ENCODE measurements around the gene YIF1A.

Gene YIF1A

DNA sequence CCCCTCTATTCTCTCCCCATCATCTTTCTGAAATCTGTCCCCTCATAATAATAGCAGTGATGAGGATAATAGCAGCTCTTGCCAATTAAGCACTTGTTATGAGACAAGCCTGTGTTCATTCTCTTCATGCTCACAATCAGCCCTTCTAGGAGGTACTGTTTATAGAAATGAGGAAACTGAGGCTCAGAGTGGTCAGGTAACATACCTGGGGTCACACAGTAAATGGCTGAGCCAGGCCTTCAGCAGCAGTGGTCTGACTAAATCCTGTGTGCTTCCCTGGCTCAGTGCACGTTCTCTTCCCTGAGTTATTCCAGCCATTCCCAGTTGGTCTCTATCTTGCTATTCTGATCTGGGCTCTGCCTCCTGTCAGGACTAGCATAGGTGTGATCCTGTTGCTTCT, 14.7 kb downstream of the YIF1A start:
- H3K4me3 ChIP-seq (ENCODE audit: low read depth, low read length), result no peak overlapping the region
- H3K9me3 ChIP-seq (ENCODE audit: control insufficient read depth, insufficient read depth, low read length), result no peaks in the 10 kb centered on the region
- H3K4me1 ChIP-seq (ENCODE audit: control insufficient read depth, insufficient read depth, low read length), result peaks cover 8% of the 10 kb centered on the region; the same call in 1 of the 2 replicates
- H3K36me3 ChIP-seq (ENCODE audit: control insufficient read depth, insufficient read depth, low read length), result peaks cover 38% of the 10 kb centered on the region
- no peak overlapping the region for H3K27ac ChIP-seq (ENCODE audit: low read depth, low read length)
- no peaks in the 10 kb centered on the region for H3K27me3 ChIP-seq (ENCODE audit: control insufficient read depth, insufficient read depth, low read length)
- H3K9ac ChIP-seq (ENCODE audit: low read depth, low read length), result no peak overlapping the region

DNA sequence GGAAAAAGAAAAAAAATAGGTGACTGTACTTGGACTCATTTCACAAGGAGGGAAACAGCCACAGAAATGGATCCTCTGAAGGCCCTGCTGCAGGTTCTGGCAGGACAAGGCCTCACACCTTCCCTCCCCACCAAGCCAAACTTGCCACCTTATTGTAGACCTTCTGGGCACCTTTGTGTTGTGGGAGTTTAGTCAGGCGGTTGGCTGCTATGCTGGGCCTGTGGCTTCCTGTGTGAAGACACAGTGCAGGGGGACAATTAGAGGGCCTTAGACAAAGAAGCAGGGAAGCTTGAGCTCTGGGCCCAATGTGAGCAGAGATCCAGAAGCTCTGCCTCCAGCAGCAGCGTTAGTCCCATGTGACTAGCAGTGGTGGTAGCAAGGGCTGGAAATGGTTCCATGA, 16.3 kb downstream of the YIF1A start:
- H3K4me3 ChIP-seq (ENCODE audit: low read depth, low read length), result no peak overlapping the region
- peaks cover 8% of the 10 kb centered on the region; the same call in 1 of the 2 replicates for H3K4me1 ChIP-seq (ENCODE audit: control insufficient read depth, insufficient read depth, low read length)
- no peaks in the 10 kb centered on the region for H3K9me3 ChIP-seq (ENCODE audit: control insufficient read depth, insufficient read depth, low read length)
- no peaks in the 10 kb centered on the region for H3K27me3 ChIP-seq (ENCODE audit: control insufficient read depth, insufficient read depth, low read length)
- H3K27ac ChIP-seq (ENCODE audit: low read depth, low read length), result no peak overlapping the region
- H3K36me3 ChIP-seq (ENCODE audit: control insufficient read depth, insufficient read depth, low read length), result peaks cover 38% of the 10 kb centered on the region
- H3K9ac ChIP-seq (ENCODE audit: low read depth, low read length), result no peak overlapping the region

DNA sequence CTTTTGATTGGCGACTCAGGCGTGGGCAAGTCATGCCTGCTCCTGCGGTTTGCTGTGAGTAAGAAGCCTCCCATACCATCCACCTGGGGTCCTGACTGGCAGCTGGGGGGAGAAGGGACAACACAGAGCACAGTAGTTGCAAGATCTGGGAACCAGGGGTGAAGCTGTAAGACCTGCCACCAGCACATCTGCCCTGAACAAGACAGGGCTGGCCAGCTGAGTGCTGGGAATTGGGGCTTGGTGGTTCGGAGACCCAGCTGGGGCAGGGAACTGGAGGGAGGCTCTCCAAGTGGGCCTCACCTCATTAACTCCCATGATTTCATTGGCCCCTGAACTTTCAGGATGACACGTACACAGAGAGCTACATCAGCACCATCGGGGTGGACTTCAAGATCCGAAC, 17.1 kb downstream of the YIF1A start:
- Histone ChIP-seq H3K4me1 (ENCODE audit: control insufficient read depth, insufficient read depth, low read length) (peaks cover 8% of the 10 kb centered on the region; the same call in 1 of the 2 replicates), H3K27ac (ENCODE audit: low read depth, low read length) (no peak overlapping the region), H3K9me3 (ENCODE audit: control insufficient read depth, insufficient read depth, low read length) (no peaks in the 10 kb centered on the region), H3K4me3 (ENCODE audit: low read depth, low read length) (no peak overlapping the region), H3K27me3 (ENCODE audit: control insufficient read depth, insufficient read depth, low read length) (no peaks in the 10 kb centered on the region), H3K9ac (ENCODE audit: low read depth, low read length) (no peak overlapping the region), H3K36me3 (ENCODE audit: control insufficient read depth, insufficient read depth, low read length) (peaks cover 38% of the 10 kb centered on the region)

DNA sequence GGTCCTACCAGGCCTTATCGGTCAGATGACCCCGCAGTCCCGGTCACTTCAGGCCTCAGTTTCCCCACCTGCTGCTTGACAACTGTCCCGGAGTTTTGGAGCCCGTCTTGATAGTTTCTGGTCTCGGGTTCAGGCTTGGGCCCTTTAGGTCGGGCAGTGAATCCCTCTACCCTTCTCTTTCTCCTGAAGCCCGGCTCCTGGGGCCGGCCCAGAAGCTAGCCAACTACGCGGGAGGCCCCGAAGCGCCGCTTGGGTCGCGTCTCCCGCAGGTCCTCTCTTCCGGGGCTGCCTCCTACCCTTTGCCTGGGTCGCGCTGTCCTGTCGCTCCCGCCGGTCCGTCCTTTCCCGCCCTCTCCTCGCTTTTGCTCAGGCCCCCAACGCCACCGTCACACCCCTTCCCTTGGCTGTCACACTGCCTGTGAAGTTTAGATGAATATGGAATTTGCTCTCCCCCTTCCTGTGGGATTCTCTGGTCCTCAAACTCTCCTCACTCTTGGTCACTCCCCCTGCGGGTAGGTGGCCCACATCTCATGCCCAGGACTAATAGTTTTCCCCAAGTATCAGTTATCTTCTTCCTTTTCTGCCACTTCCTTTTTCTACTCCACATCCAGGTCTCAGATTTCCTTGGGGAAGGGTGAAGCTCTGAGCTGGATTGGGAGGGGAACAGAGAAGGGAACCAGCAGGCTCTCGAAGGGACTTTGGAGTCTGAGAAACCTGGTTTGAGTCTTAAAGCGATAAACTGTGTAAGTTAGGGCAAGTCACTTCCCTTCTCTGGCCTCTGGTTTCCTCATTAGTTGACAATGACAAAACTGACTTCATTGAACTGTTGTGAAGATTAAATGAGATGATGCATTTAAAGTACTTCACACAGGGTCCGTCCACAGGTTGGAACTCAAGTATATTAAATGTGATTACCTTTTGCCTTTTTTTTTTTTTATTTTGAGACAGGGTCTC, 19.7 kb downstream of the YIF1A start:
- no peaks in the 10 kb centered on the region for H3K9me3 ChIP-seq (ENCODE audit: control insufficient read depth, insufficient read depth, low read length)
- H3K4me3 ChIP-seq (ENCODE audit: low read depth, low read length), result peak overlapping the region; percentile 90
- no peaks in the 10 kb centered on the region for H3K27me3 ChIP-seq (ENCODE audit: control insufficient read depth, insufficient read depth, low read length)
- H3K4me1 ChIP-seq (ENCODE audit: control insufficient read depth, insufficient read depth, low read length), result peaks cover 8% of the 10 kb centered on the region; the same call in 1 of the 2 replicates
- H3K9ac ChIP-seq (ENCODE audit: low read depth, low read length), result peak overlapping the region; percentile 49
- peak overlapping the region; percentile 97 for H3K27ac ChIP-seq (ENCODE audit: low read depth, low read length)
- H3K36me3 ChIP-seq (ENCODE audit: control insufficient read depth, insufficient read depth, low read length), result peaks cover 48% of the 10 kb centered on the region

DNA sequence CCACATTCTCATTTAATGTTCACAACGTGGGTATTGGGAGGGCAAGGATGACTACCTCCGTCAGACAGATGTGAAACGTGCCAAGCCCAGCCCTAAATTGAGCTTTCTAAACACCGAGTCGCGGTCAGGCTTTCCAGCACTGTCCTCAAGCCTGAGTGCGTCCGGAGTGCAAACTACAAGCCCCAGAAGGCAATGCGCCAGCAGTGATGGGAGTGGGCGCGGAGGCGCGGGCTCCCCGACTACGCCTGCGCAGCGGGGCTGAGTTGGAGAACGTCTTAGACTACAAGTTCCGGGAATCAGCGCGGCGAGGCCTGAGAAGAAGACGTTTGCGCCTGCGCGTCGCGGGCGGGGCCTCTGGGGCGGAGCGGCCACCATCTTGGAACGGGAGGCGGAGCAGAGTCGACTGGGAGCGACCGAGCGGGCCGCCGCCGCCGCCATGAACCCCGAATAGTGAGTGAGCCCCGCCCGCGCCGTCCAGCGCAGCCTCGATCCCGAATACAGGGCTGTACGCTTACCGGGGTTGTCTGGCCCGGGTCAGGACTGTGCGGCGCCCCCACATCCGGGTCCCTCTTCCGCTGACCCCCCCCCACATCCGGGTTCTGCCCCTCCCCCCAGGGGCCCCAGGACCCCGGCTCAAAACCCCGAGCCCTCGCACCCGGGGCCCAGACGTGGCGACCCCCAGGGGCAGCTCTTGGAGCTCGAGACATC, 20.5 kb downstream of the YIF1A start, which contains the start of gene RAB1B:
Gene RAB1B, plus strand, starts transcription at position 396 of the 708 bp plus-strand sequence. Its CDS starts 41 bp downstream, at position 437.
- H3K4me3 ChIP-seq (ENCODE audit: low read depth, low read length), result peak within 1 kb of the TSS; percentile 90
- peak within 1 kb of the TSS; percentile 97 for H3K27ac ChIP-seq (ENCODE audit: low read depth, low read length)
- H3K9me3 ChIP-seq (ENCODE audit: control insufficient read depth, insufficient read depth, low read length), result no peaks in the 10 kb centered on the region
- no peaks in the 10 kb centered on the region for H3K27me3 ChIP-seq (ENCODE audit: control insufficient read depth, insufficient read depth, low read length)
- peaks cover 8% of the 10 kb centered on the region; the same call in 1 of the 2 replicates for H3K4me1 ChIP-seq (ENCODE audit: control insufficient read depth, insufficient read depth, low read length)
- peaks cover 48% of the 10 kb centered on the region for H3K36me3 ChIP-seq (ENCODE audit: control insufficient read depth, insufficient read depth, low read length)
- peak within 1 kb of the TSS; percentile 93 for H3K9ac ChIP-seq (ENCODE audit: low read depth, low read length)

DNA sequence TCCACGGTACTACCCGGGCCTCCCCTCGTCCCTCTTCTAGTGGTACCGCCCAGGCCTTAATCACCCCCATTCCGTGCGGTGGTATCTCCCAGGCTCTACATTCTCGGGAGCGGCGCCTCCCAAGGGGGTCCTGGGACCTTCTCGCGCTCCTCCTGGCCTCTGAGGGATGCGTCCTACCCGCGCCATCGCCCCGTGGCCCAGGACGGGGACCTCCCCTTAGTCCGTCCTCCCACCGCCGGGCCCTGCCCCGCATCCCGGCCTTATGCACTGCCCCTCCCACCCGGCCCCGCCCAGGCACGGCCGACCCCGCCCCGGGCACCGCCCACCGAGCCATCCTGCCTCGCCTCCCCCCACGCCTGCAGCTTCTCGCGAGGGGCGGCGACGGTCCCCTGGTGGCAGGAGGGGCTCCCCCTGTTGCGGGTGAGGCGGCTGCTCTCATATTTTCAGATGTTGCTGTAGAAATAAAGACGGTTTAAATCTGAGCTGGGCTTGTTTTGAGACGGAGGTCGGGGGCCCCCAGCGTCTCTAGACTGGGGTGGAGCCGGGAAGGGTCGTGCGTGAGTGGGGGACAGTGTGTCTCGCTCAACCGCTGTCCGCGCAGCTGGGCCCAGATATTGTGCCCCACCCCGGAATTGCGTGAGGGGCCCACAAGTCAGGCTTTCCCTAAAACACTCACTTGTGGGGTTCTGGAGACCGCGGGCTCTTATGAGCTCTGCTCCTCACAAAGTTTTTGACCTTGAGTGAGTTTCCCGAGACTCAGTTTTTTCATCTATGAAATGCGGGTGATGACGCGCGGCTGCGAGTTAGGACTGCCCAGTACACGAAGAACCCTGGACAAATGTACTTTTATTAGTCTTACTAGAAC, 21.3 kb downstream of the YIF1A start:
- no peaks in the 10 kb centered on the region for H3K27me3 ChIP-seq (ENCODE audit: control insufficient read depth, insufficient read depth, low read length)
- H3K27ac ChIP-seq (ENCODE audit: low read depth, low read length), result peak overlapping the region; percentile 82
- H3K4me3 ChIP-seq (ENCODE audit: low read depth, low read length), result peak overlapping the region; percentile 90
- peak overlapping the region; percentile 35 for H3K9ac ChIP-seq (ENCODE audit: low read depth, low read length)
- no peaks in the 10 kb centered on the region for H3K9me3 ChIP-seq (ENCODE audit: control insufficient read depth, insufficient read depth, low read length)
- H3K36me3 ChIP-seq (ENCODE audit: control insufficient read depth, insufficient read depth, low read length), result peaks cover 48% of the 10 kb centered on the region
- H3K4me1 ChIP-seq (ENCODE audit: control insufficient read depth, insufficient read depth, low read length), result peaks cover 8% of the 10 kb centered on the region; the same call in 1 of the 2 replicates

DNA sequence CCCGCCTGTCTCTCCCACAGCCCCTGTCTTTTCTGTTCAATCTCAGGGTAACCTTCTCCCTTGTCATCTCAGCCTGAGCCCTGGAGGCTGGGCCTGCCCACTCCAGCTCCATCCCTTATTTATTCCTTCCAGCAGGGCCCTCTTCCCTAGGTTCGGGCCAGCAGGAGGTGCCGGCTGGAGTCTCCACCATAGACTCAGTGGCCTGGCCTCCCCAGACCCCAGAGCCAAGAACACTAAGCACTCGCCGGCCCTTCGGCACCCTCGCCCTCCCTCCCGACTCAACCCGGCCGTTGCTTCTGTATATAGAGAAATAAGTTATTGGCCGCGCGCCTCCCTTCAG, 21.9 kb downstream of the YIF1A start:
- no peaks in the 10 kb centered on the region for H3K27me3 ChIP-seq (ENCODE audit: control insufficient read depth, insufficient read depth, low read length)
- peaks cover 8% of the 10 kb centered on the region; the same call in 1 of the 2 replicates for H3K4me1 ChIP-seq (ENCODE audit: control insufficient read depth, insufficient read depth, low read length)
- H3K4me3 ChIP-seq (ENCODE audit: low read depth, low read length), result peak overlapping the region; percentile 90
- no peak overlapping the region for H3K9ac ChIP-seq (ENCODE audit: low read depth, low read length)
- H3K9me3 ChIP-seq (ENCODE audit: control insufficient read depth, insufficient read depth, low read length), result no peaks in the 10 kb centered on the region
- H3K36me3 ChIP-seq (ENCODE audit: control insufficient read depth, insufficient read depth, low read length), result peaks cover 48% of the 10 kb centered on the region
- H3K27ac ChIP-seq (ENCODE audit: low read depth, low read length), result peak overlapping the region; percentile 57

DNA sequence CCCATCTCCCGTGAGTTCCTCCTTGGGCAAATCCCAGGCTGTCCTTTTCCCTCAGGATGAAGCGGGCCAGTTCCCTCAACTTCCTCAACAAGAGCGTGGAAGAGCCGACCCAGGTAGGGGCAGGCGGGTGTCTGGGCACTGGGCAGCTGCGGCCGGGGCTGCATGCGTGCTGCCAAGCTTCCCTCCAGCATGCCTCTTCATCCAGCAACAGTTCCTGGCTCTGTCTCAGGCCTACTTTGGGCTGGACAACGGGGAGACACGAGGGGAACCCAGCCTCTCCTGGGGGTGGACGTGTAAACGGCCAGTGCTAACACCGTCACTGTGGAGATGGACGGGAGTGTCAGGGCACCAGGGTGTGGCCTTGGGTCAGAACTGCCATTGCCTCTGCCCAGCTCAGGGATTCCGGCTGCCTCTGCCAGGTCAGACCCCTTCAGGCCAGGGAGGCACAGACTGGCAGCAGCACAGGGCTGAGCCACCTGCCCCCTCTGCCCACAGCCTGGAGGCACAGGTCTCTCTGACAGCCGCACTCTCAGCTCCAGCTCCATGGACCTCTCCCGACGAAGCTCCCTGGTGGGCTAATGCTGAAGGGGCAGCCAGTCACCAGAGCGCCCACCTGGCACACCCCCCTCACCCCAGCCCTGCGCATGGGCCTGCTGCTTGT, 22.4 kb downstream of the YIF1A start:
- Histone ChIP-seq H3K4me3 (ENCODE audit: low read depth, low read length) (peak overlapping the region; percentile 90; the same call in 1 of the 2 replicates), H3K9ac (ENCODE audit: low read depth, low read length) (no peak overlapping the region), H3K4me1 (ENCODE audit: control insufficient read depth, insufficient read depth, low read length) (peaks cover 8% of the 10 kb centered on the region; the same call in 1 of the 2 replicates), H3K27me3 (ENCODE audit: control insufficient read depth, insufficient read depth, low read length) (no peaks in the 10 kb centered on the region), H3K9me3 (ENCODE audit: control insufficient read depth, insufficient read depth, low read length) (no peaks in the 10 kb centered on the region), H3K27ac (ENCODE audit: low read depth, low read length) (peak overlapping the region; percentile 57), H3K36me3 (ENCODE audit: control insufficient read depth, insufficient read depth, low read length) (peaks cover 48% of the 10 kb centered on the region)

DNA sequence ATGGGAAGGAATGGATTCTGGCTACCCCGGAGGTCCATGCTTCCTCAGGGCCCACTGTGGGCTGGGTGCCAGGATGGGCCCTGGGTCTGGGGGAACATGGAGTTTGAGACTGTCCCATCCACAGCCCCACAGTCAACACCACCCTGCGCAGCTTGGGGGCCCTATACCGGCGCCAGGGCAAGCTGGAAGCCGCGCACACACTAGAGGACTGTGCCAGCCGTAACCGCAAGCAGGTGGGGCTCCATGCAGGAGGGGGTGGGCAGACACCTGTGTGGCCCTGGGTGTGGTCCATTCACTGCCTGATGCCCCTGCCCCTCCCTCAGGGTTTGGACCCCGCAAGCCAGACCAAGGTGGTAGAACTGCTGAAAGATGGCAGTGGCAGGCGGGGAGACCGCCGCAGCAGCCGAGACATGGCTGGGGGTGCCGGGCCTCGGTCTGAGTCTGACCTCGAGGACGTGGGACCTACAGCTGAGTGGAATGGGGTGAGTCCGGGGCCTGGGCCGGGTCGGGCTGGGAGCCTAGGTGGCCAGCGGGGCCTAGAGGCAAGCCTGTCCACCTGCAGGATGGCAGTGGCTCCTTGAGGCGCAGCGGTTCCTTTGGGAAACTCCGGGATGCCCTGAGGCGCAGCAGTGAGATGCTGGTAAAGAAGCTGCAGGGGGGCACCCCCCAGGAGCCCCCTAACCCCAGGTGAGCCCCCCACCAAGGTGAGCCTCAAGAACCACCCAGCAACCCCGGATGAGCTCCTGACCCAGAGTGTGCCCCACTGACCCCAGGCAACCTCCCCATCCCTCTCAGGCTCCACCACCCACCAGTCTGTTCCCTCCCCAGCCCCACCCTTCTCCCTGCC, 23.2 kb downstream of the YIF1A start:
- Histone ChIP-seq H3K4me1 (ENCODE audit: control insufficient read depth, insufficient read depth, low read length) (peaks cover 8% of the 10 kb centered on the region; the same call in 1 of the 2 replicates), H3K27ac (ENCODE audit: low read depth, low read length) (no peak overlapping the region), H3K36me3 (ENCODE audit: control insufficient read depth, insufficient read depth, low read length) (peaks cover 55% of the 10 kb centered on the region)

More for the DNA sequence above, 23.2 kb downstream of the YIF1A start:
- H3K27me3 ChIP-seq (ENCODE audit: control insufficient read depth, insufficient read depth, low read length), result no peaks in the 10 kb centered on the region
- no peak overlapping the region for H3K9ac ChIP-seq (ENCODE audit: low read depth, low read length)
- H3K4me3 ChIP-seq (ENCODE audit: low read depth, low read length), result no peak overlapping the region
- no peaks in the 10 kb centered on the region for H3K9me3 ChIP-seq (ENCODE audit: control insufficient read depth, insufficient read depth, low read length)

Data from HUES48 (cell line).